Neural crest cell (in vitro differentiated cells): Measurements from ENCODE around the gene IGF2BP3. TPM values are rescaled to one million over a fixed set of nuclear protein-coding genes. Genes with fewer than 3 reads are reported as not detected.

Experiments used
- DNase-seq: peaks from one replicate; pipeline ENCODE4 v3.0.0; 2021; ENCODE audit warnings: low read depth, mixed read lengths, low spot score
- H3K27ac Mint-ChIP-seq: one replicate; pipeline ENCODE4 v1.8.0; 2021; ENCODE audit warnings: mild to moderate bottlenecking, mixed read lengths; ENCODE audit not compliant: unreplicated experiment
- H3K27me3 Mint-ChIP-seq: 2 replicates; pipeline ENCODE4 v1.8.0; 2021; ENCODE audit warnings: low read depth, mild to moderate bottlenecking, mixed read lengths
- H3K36me3 Mint-ChIP-seq: 2 replicates; pipeline ENCODE4 v1.8.0; 2021; ENCODE audit warnings: low read depth, mild to moderate bottlenecking, mixed read lengths
- H3K4me1 Mint-ChIP-seq: 2 replicates; pipeline ENCODE4 v1.8.0; 2021; ENCODE audit warnings: mixed read lengths
- H3K4me3 Mint-ChIP-seq: one replicate; pipeline ENCODE4 v1.8.0; 2021; ENCODE audit warnings: mild to moderate bottlenecking, mixed read lengths
- H3K9me3 Mint-ChIP-seq: 2 replicates; pipeline ENCODE4 v1.8.0; 2021; ENCODE audit warnings: mixed read lengths
- total RNA-seq: library from RNA; stranded (reverse); gene quantifications from 2 replicates; pipeline ENCODE4 v1.2.1, GENCODE V29; 2021
- TF ChIP-seq, protein P1 (sequence below): fragments of 200-600 bp; sonication (generic); conservative IDR thresholded peaks from 2 replicates; pipeline ENCODE4 v1.5.0; 2021; ENCODE audit warnings: antibody characterized with exemption, mild to moderate bottlenecking

Gene IGF2BP3
- total RNA-seq, 1 donor from 2014 or later: 117 TPM

DNA sequence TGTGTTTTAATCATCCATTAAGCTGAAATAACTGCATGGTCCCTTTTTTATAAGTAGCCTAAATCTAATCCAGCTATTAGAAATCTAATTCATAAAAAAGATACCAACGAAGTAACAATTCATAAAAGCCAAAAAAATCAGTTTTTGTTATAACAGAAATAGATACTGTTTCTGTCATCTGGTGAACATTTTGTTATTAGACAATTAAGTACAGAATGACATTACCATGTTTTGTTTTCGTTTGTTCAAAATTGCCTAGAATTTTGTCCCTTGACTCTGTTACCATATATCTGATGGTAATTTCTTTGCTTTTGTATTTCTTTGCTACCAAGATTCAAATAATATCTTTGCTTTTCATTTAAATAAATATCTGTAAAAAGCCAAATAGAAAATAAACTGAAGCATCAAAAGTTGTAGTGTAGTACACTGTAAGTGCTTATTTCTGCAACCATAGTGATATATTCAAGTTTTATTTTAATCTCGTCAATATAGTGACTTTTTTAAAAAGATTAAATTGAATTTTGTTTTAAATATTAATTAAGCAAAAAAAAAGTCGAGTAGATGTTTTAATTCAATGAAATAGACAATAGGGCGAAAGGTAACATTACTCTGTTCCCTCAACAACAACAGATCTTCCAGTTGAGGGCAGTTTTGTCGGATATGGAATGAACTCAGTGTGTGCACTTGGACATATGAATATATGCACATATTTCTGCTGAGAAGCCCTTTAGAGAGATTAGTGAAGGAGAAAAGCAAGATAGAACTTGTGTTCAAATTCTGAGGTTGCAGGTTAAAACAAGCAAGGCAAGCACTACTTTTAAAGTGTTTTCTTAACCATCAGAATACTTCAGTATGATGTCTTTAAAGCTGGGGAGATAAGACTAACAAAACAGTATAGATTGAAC lies 7.9 kb upstream of the IGF2BP3 start:
- Mint-ChIP-seq H3K36me3 (peaks cover 6% of the 10 kb centered on the region), H3K4me3 (no peak overlapping the region), H3K27me3 (peaks cover 4% of the 10 kb centered on the region), H3K9me3 (no peaks in the 10 kb centered on the region), H3K4me1 (peaks cover 39% of the 10 kb centered on the region), H3K27ac (no peak overlapping the region)
- TF ChIP-seq, protein P1, sequence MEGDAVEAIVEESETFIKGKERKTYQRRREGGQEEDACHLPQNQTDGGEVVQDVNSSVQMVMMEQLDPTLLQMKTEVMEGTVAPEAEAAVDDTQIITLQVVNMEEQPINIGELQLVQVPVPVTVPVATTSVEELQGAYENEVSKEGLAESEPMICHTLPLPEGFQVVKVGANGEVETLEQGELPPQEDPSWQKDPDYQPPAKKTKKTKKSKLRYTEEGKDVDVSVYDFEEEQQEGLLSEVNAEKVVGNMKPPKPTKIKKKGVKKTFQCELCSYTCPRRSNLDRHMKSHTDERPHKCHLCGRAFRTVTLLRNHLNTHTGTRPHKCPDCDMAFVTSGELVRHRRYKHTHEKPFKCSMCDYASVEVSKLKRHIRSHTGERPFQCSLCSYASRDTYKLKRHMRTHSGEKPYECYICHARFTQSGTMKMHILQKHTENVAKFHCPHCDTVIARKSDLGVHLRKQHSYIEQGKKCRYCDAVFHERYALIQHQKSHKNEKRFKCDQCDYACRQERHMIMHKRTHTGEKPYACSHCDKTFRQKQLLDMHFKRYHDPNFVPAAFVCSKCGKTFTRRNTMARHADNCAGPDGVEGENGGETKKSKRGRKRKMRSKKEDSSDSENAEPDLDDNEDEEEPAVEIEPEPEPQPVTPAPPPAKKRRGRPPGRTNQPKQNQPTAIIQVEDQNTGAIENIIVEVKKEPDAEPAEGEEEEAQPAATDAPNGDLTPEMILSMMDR: no peak
- DNase-seq: no peak

DNA sequence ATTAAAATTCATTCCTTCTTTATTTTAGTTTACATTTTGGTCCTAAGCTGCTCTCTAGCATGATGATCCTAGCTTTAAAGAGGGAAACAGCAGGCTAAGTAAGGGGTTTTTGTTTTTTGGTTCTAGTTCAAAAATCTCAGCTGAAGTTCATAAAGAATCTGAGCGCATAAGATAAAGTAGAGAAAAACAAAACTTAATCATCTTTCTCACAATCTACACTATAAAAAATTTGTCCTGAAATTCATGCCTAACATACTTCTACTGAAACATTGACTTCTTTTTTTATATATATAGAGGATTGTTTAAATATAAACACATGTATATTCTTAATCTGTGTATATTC lies 6.8 kb upstream of the IGF2BP3 start:
- Mint-ChIP-seq H3K27me3 (peaks cover 4% of the 10 kb centered on the region), H3K27ac (no peak overlapping the region), H3K4me1 (peaks cover 47% of the 10 kb centered on the region), H3K9me3 (no peaks in the 10 kb centered on the region), H3K4me3 (peak overlapping the region; percentile 90), H3K36me3 (peaks cover 6% of the 10 kb centered on the region)
- DNase-seq: no peak
- TF ChIP-seq, protein P1: no peak

GRCh38 chr7:23476286-23477156 lies 6.2 kb upstream of the IGF2BP3 start:
- Mint-ChIP-seq H3K27me3 (peaks cover 4% of the 10 kb centered on the region), H3K4me3 (peak overlapping the region; percentile 90), H3K9me3 (no peaks in the 10 kb centered on the region), H3K4me1 (peaks cover 51% of the 10 kb centered on the region), H3K27ac (peak overlapping the region; percentile 69), H3K36me3 (peaks cover 5% of the 10 kb centered on the region)
- TF ChIP-seq, protein P1: no peak
- no peak for DNase-seq

DNA sequence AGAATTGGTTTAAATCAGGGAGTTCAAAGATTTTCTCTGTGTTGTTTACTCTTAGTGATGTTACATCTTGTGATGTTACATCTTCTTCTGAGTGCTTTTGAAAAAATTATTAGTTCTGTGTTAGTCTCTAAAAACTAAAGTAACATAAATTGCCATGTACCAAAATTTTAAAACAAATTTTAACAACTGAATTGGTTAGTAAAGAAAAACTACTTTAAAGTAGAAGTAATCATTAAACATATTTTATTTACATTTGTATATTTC lies 5.2 kb upstream of the IGF2BP3 start:
- Mint-ChIP-seq H3K4me1 (peaks cover 48% of the 10 kb centered on the region), H3K9me3 (no peaks in the 10 kb centered on the region), H3K27me3 (peaks cover 7% of the 10 kb centered on the region), H3K4me3 (peak overlapping the region; percentile 97), H3K36me3 (no peaks in the 10 kb centered on the region), H3K27ac (peak overlapping the region; percentile 98)
- TF ChIP-seq, protein P1: no peak
- DNase-seq: no peak

GRCh38 chr7:23474829-23475575 lies 4.7 kb upstream of the IGF2BP3 start:
- no peaks in the 10 kb centered on the region for H3K9me3 Mint-ChIP-seq
- peak overlapping the region; percentile 98 for H3K27ac Mint-ChIP-seq
- TF ChIP-seq, protein P1: no peak
- peaks cover 11% of the 10 kb centered on the region for H3K27me3 Mint-ChIP-seq
- H3K4me3 Mint-ChIP-seq: peak overlapping the region; percentile 97
- peaks cover 48% of the 10 kb centered on the region for H3K4me1 Mint-ChIP-seq
- DNase-seq: no peak
- H3K36me3 Mint-ChIP-seq: peaks cover 1% of the 10 kb centered on the region
